MCF 10A (cell line): Measurements from ENCODE around the gene INSC. TPM values are rescaled to one million over a fixed set of nuclear protein-coding genes. Genes with fewer than 3 reads are reported as not detected.
A peak's percentile ranks its signal among the peaks of the same experiment; 100 is the strongest.

ENCODE experiments used
- BruUV-seq: library from RNA; stranded (reverse); fragments of 400-500 nt; replicated peaks from 2 replicates; lab custom pipeline; 2021; lab: Mats Ljungman, UMichigan
- CTCF ChIA-PET: fragments of 300-600 bp; sonication (Branson Sonifier 250); formaldehyde crosslinking; extraction: SDS; loops from one replicate; lab custom pipeline; 2021; ENCODE audit warnings: antibody characterized with exemption, inconsistent platforms; lab: Yijun Ruan, JAX
- POLR2A ChIA-PET: fragments of 300-600, 350-650 bp; sonication (Branson Sonifier 250); formaldehyde crosslinking; extraction: SDS; loops from one replicate; lab custom pipeline; 2020; ENCODE audit warnings: antibody characterized with exemption, inconsistent platforms; lab: Yijun Ruan, JAX
- DNase-seq: peaks from one replicate; pipeline ENCODE4 v3.0.0-alpha.2; 2018; ENCODE audit not compliant: unreplicated experiment
- H3K27ac Mint-ChIP-seq: one replicate; pipeline ENCODE4 v1.8.0; 2022; ENCODE audit warnings: mild to moderate bottlenecking, low read depth, mixed read lengths; ENCODE audit not compliant: unreplicated experiment
- H3K27me3 Mint-ChIP-seq: one replicate; pipeline ENCODE4 v1.8.0; 2022; ENCODE audit warnings: mixed read lengths; ENCODE audit not compliant: insufficient read depth, unreplicated experiment
- H3K36me3 Mint-ChIP-seq: one replicate; pipeline ENCODE4 v1.8.0; 2022; ENCODE audit warnings: mild to moderate bottlenecking, moderate library complexity, mixed read lengths; ENCODE audit not compliant: insufficient read depth, unreplicated experiment
- H3K4me1 Mint-ChIP-seq: one replicate; pipeline ENCODE4 v1.8.0; 2022; ENCODE audit warnings: mixed read lengths; ENCODE audit not compliant: insufficient read depth, unreplicated experiment
- H3K4me3 Mint-ChIP-seq: one replicate; pipeline ENCODE4 v1.8.0; 2022; ENCODE audit warnings: mild to moderate bottlenecking, moderate library complexity, mixed read lengths; ENCODE audit not compliant: unreplicated experiment
- H3K9me3 Mint-ChIP-seq: one replicate; pipeline ENCODE4 v1.8.0; 2022; ENCODE audit warnings: mixed read lengths; ENCODE audit not compliant: unreplicated experiment
- CTCF ChIP-seq: fragments of 200-600 bp; IDR thresholded peaks from one replicate; pipeline ENCODE4 v1.8.0; 2022; ENCODE audit warnings: antibody characterized with exemption, mild to moderate bottlenecking; ENCODE audit not compliant: unreplicated experiment
- intact Hi-C: fragments of 100-400 bp; cut with micrococcal nuclease; formaldehyde crosslinking; loops from 2 replicates; pipeline ENCODE4 v1.14.1; 2022
- total RNA-seq: library from RNA; stranded (reverse); gene quantifications from 2 replicates; pipeline ENCODE4 v1.2.3, GENCODE V29; 2022

INSC gene
- total RNA-seq, 1 experiment from 2014 or later = 5.8 TPM

GRCh38 chr11:15275141-15275540 lies 160.4 kb downstream of the INSC start:
- no peak for DNase-seq
- POLR2A ChIA-PET = no interaction called here
- CTCF ChIA-PET = interaction anchor here (0.9 kb wide), 1 partner anchor 50 kb away, joined by 3 read pairs; no protein-coding TSS in a partner anchor
- no peak for TF ChIP-seq CTCF
- H3K27ac Mint-ChIP-seq = no peak overlapping the region
- no peak overlapping the region for H3K4me3 Mint-ChIP-seq
- no peaks in the 10 kb centered on the region for H3K27me3 Mint-ChIP-seq
- no peaks in the 10 kb centered on the region for H3K36me3 Mint-ChIP-seq
- H3K9me3 Mint-ChIP-seq = no peaks in the 10 kb centered on the region
- intact Hi-C loops = no loop called here
- H3K4me1 Mint-ChIP-seq = peaks cover 7% of the 10 kb centered on the region
- no TSS peak for BruUV-seq

- Mint-ChIP-seq H3K27ac (no peak overlapping the region), H3K27me3 (no peaks in the 10 kb centered on the region), H3K4me1 (peaks cover 7% of the 10 kb centered on the region), H3K36me3 (no peaks in the 10 kb centered on the region), H3K4me3 (no peak overlapping the region), H3K9me3 (no peaks in the 10 kb centered on the region)
- ChIA-PET CTCF (interaction anchor here (0.5 to 1.5 kb wide), 3 partner anchors 11 to 335 kb away, joined by 3 to 5 read pairs (median 3); no protein-coding TSS in a partner anchor), POLR2A (no interaction called here)
- intact Hi-C loops = no loop called here
- peak; percentile 11 for DNase-seq
- BruUV-seq = no TSS peak
- TF ChIP-seq CTCF = peak; percentile 11
These were observed 161.9 kb downstream of the INSC start for GRCh38 chr11:15276621-15277020.

- TF ChIP-seq CTCF = no peak
- intact Hi-C loops = no loop called here
- Mint-ChIP-seq H3K4me3 (no peak overlapping the region), H3K4me1 (peaks cover 7% of the 10 kb centered on the region), H3K36me3 (no peaks in the 10 kb centered on the region), H3K9me3 (no peaks in the 10 kb centered on the region), H3K27ac (no peak overlapping the region), H3K27me3 (no peaks in the 10 kb centered on the region)
- no TSS peak for BruUV-seq
- ChIA-PET CTCF (interaction anchor here (0.6 to 1.5 kb wide), 5 partner anchors 10 to 370 kb away, joined by 3 to 5 read pairs (median 3); no protein-coding TSS in a partner anchor), POLR2A (interaction anchor here (0.6 kb wide), 1 partner anchor 1324 kb away, joined by 3 read pairs; no protein-coding TSS in a partner anchor)
- DNase-seq = no peak
These were observed 163.4 kb downstream of the INSC start for GRCh38 chr11:15278128-15278527.

- TF ChIP-seq CTCF = no peak
- H3K4me1 Mint-ChIP-seq = peaks cover 7% of the 10 kb centered on the region
- ChIA-PET POLR2A (no interaction called here), CTCF (interaction anchor here (1.2 kb wide), 1 partner anchor 30 kb away, joined by 3 read pairs; no protein-coding TSS in a partner anchor)
- intact Hi-C loops = no loop called here
- no peak overlapping the region for H3K4me3 Mint-ChIP-seq
- no peaks in the 10 kb centered on the region for H3K9me3 Mint-ChIP-seq
- DNase-seq = no peak
- H3K27me3 Mint-ChIP-seq = no peaks in the 10 kb centered on the region
- no TSS peak for BruUV-seq
- no peak overlapping the region for H3K27ac Mint-ChIP-seq
- H3K36me3 Mint-ChIP-seq = no peaks in the 10 kb centered on the region
These were observed 165.7 kb downstream of the INSC start for GRCh38 chr11:15280393-15280792.
